Amniotic epithelial cell (primary cell): ENCODE data around the gene NELL2.
"Not testable (repeated sequence)": the region's sequence is repeated elsewhere in the genome, so short reads cannot be mapped to it uniquely, and the experiment has no call there.

Source experiments
- DNase-seq: peaks from one replicate; pipeline ENCODE4 v3.0.0-alpha.2; 2010; ENCODE audit warnings: low read depth

The NELL2 gene

GRCh38 chr12:44686821-44687432 is 189.2 kb downstream of the NELL2 start:
- not testable (repeated sequence) for DNase-seq

- no peak for DNase-seq
Observed at GRCh38 chr12:44677724-44678123, 198.4 kb downstream of the NELL2 start.

- no peak for DNase-seq
Observed at GRCh38 chr12:44674875-44675274, 201.2 kb downstream of the NELL2 start.

- no peak for DNase-seq
Observed at GRCh38 chr12:44673811-44674210, 202.3 kb downstream of the NELL2 start.

GRCh38 chr12:44672042-44672441 is 204.1 kb downstream of the NELL2 start:
- no peak for DNase-seq

GRCh38 chr12:44668443-44668842 is 207.7 kb downstream of the NELL2 start:
- no peak for DNase-seq

- no peak for DNase-seq
Observed at GRCh38 chr12:44667461-44667860, 208.7 kb downstream of the NELL2 start.

GRCh38 chr12:44663291-44663690 is 212.8 kb downstream of the NELL2 start:
- no peak for DNase-seq

- DNase-seq = no peak
Observed at GRCh38 chr12:44655846-44656245, 220.3 kb downstream of the NELL2 start.

GRCh38 chr12:44654646-44655639 is 221.2 kb downstream of the NELL2 start:
- no peak for DNase-seq

GRCh38 chr12:44653861-44654527 is 222.1 kb downstream of the NELL2 start:
- no peak for DNase-seq

- DNase-seq = no peak
Observed at GRCh38 chr12:44649693-44650092, 226.4 kb downstream of the NELL2 start.

GRCh38 chr12:44647917-44648690 is 228.0 kb downstream of the NELL2 start:
- DNase-seq = no peak

- DNase-seq = no peak
Observed at GRCh38 chr12:44640427-44641190, 235.5 kb downstream of the NELL2 start.

- DNase-seq = no peak
Observed at GRCh38 chr12:44637875-44638274, 238.2 kb downstream of the NELL2 start.

- DNase-seq = no peak
Observed at GRCh38 chr12:44628180-44628579, 247.9 kb downstream of the NELL2 start.

- no peak for DNase-seq
Observed at GRCh38 chr12:44627387-44628166, 248.5 kb downstream of the NELL2 start.

GRCh38 chr12:44626883-44627282 is 249.2 kb downstream of the NELL2 start:
- DNase-seq = no peak

- DNase-seq = no peak
Observed at GRCh38 chr12:44618946-44619345, 257.2 kb downstream of the NELL2 start.

- no peak for DNase-seq
Observed at GRCh38 chr12:44616402-44616801, 259.7 kb downstream of the NELL2 start.
